ENCODE results near the gene NR5A1. TPM values are rescaled to one million over a fixed set of nuclear protein-coding genes. Genes with fewer than 3 reads are reported as not detected.

Gene NR5A1
- polyA plus RNA-seq, 2 of the 4 experiments (the other 2 are of a cell fraction), result not detected

GRCh38 chr9:124500796-124501611 is 6.2 kb downstream of the NR5A1 start:
- no peaks in the 10 kb centered on the region for H3K9me3 ChIP-seq
- H3K4me1 ChIP-seq, result 0 out of 3 replicates have a peak, but pooled peaks cover 3% of the 10 kb centered on the region
- no peak overlapping the region for H3K27ac ChIP-seq
- no peak overlapping the region for H3K4me3 ChIP-seq
- TF ChIP-seq RCOR1 (IDR thresholded peaks at IDR 0.05; ENCODE audit: low read depth, low read length), result no peak
- TF ChIP-seq ZFP36 (IDR thresholded peaks at IDR 0.05; ENCODE audit: borderline replicate concordance, partially characterized antibody), result peak; percentile 79
- TF ChIP-seq EP300 (IDR thresholded peaks at IDR 0.05), result no peak
- no peak for TF ChIP-seq SMC3 (IDR thresholded peaks at IDR 0.05)
- no peak for TF ChIP-seq HES2 (IDR thresholded peaks at IDR 0.05)
- no peak for TF ChIP-seq MYC (IDR thresholded peaks at IDR 0.05; ENCODE audit: borderline replicate concordance, low read length)
- TF ChIP-seq MAX (IDR thresholded peaks at IDR 0.05), result no peak
- TF ChIP-seq CTCF (IDR thresholded peaks at IDR 0.05), result no peak
- POLR2A ChIA-PET, result no interaction called here
- CTCF ChIA-PET, result interaction anchor here (0.5 to 3.0 kb wide), 7 partner anchors 9 to 359 kb away, joined by 3 to 16 read pairs (median 3); no protein-coding TSS in a partner anchor
- WGBS (ENCODE audit: missing lambda C conversion rate), result 36% methylated on average over 10 of the region's 12 CpGs
- ATAC-seq (no peak), FAIRE-seq (no peak), DNase-seq (ENCODE audit: low read depth in 1 of 2, low spot score in 1 of 2) (no peak)
- H3K4me2 ChIP-seq, result no peak overlapping the region

- ATAC-seq (no peak), DNase-seq (ENCODE audit: low read depth in 1 of 2, low spot score in 1 of 2) (no peak), FAIRE-seq (no peak)
- 69% methylated on average over 25 of the region's 40 CpGs for WGBS (ENCODE audit: missing lambda C conversion rate)
- POLR2A ChIA-PET, result no interaction called here
- Histone ChIP-seq H3K4me3 (no peak overlapping the region), H3K4me1 (0 out of 3 replicates have a peak, but pooled peaks cover 3% of the 10 kb centered on the region), H3K27ac (no peak overlapping the region), H3K9me3 (no peaks in the 10 kb centered on the region), H3K4me2 (no peak overlapping the region)
- CTCF ChIA-PET, result interaction anchor here (0.5 to 1.3 kb wide), 4 partner anchors 10 to 360 kb away, joined by 3 to 4 read pairs (median 4); no protein-coding TSS in a partner anchor
- TF ChIP-seq REST (IDR thresholded peaks at IDR 0.05), result no peak
- no peak for TF ChIP-seq PBX3 (IDR thresholded peaks at IDR 0.05)
- no peak for TF ChIP-seq RARB (CRISPR knock-in tag; IDR thresholded peaks at IDR 0.05)
- TF ChIP-seq ESRRA (IDR thresholded peaks at IDR 0.05; ENCODE audit: borderline replicate concordance, low read length), result no peak
- TF ChIP-seq TP53 (CRISPR knock-in tag; IDR thresholded peaks at IDR 0.05), result no peak
- TF ChIP-seq RCOR1 (IDR thresholded peaks at IDR 0.05; ENCODE audit: low read depth, low read length), result no peak
- TF ChIP-seq RFX5 (IDR thresholded peaks at IDR 0.05), result no peak
- TF ChIP-seq EHMT2 (IDR thresholded peaks at IDR 0.05; ENCODE audit: low read depth), result no peak
- TF ChIP-seq CBX8 (IDR thresholded peaks at IDR 0.05), result no peak
- TF ChIP-seq EHF (CRISPR knock-in tag; IDR thresholded peaks at IDR 0.05), result no peak
- TF ChIP-seq NR3C1 (IDR thresholded peaks at IDR 0.05), result no peak
- no peak for TF ChIP-seq CHD2 (IDR thresholded peaks at IDR 0.05; ENCODE audit: low read length, partially characterized antibody)
Measured at GRCh38 chr9:124500028-124500795, 7.0 kb downstream of the NR5A1 start.

Data from A549 (cell line).